GM20431 (cell line): ENCODE data around the gene LDHB.
"Not testable (repeated sequence)": the region's sequence is repeated elsewhere in the genome, so short reads cannot be mapped to it uniquely, and the experiment has no call there.

Experiments used
- in situ Hi-C: fragments of 300-500 bp; cut with MseI, MboI; formaldehyde crosslinking; loops from one replicate; pipeline ENCODE4 v1.15.0; 2020; ENCODE audit warnings: low sequenced_read_pairs; ENCODE audit not compliant: unreplicated experiment

The LDHB gene

DNA sequence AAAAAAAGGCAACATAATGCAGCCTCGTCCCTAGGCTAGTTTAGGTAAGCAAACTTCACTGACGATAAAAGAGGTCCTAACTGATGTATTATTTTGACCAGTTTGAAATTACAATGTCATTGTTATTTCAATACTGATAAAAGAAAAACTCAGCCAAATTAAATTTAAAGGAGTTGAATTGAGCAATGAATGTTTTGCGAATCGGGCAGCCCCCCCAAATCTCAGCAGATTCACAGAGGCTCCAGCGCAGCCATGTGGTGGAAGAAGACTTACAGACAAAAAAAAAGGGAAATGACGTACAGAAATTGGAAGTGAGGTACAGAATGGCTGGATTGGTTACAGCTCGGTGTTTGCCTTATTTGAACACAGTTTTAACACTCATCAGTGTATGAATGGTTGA, 8.2 kb upstream of the LDHB start:
- in situ Hi-C loops = no loop called here

DNA sequence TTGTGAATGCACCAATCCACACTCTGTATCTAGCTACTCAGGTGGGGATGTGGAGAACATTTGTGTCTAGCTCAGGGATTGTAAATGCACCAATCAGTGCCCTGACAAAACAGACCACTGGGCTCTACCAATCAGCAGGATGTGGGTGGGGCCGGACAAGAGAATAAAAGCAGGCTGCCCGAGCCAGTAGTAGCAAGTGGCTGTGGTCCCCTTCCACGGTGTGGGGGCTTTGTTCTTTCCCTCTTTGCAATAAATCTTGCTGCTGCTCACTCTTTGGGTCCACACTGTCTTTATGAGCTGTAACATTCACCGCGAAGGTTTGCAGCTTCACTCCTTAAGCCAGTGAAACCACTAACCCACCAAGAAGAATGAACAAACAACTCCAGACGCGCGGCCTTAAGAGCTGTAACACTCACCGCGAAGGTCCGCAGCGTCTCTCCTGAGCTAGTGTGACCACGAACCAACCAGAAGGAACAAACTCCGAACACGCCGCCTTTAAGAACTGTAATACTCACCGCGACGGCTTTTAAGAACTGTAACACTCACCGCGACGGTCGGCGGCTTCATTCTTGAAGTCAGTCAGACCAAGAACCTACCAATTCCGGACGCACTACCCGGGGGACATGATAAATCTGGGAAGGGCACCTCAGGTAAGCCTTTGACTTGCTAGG, 4.6 kb upstream of the LDHB start:
- in situ Hi-C loops = no loop called here

DNA sequence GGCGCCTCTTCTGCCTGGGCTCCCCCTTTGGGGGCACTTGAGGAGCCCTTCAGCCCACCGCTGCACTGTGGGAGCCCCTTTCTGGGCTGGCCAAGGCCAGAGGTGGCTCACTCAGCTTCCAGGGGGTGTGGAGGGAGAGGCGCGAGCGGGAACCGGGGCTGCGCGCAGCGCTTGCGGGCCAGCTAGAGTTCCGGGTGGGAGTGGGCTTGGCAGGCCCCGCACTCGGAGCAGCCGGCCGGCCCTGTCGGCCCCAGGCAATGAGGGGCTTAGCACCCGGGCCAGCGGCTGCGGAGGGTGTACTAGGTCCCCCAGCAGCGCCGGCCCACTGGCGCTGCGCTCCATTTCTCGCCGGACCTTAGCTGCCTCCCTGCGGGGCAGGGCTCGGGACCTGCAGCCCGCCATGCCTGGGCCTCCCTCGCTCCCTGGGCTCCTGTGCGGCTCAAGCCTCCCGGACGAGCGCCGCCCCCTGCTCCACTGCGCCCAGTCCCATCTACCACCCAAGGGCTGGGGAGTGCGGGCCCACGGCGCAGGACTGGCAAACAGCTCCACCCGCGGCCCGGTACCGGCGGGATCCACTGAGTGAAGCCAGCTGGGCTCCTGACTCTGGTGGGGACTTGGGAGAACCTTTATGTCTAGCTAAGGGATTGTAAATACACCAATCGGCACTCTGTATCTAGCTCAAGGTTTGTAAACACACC, 3.9 kb upstream of the LDHB start:
- in situ Hi-C loops = not testable (repeated sequence)

DNA sequence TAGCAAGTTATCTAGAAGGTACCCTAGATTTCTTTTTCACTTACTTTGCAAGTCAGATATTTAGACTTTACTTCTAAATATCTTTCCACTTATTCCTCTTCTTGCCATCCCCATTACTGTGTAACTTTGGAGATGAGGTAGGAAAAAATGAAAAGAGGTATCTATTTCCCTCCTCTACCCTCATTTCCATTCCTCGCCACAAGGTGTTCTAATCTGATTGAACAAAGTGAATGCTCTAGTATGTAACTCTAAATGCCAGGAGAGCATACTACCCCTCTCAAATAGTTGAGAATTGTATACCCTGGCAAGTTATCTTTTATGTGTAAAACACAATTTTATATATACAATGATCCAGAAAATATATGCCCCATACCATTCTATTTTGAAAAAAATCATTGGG, 1.7 kb upstream of the LDHB start:
- in situ Hi-C loops = no loop called here

DNA sequence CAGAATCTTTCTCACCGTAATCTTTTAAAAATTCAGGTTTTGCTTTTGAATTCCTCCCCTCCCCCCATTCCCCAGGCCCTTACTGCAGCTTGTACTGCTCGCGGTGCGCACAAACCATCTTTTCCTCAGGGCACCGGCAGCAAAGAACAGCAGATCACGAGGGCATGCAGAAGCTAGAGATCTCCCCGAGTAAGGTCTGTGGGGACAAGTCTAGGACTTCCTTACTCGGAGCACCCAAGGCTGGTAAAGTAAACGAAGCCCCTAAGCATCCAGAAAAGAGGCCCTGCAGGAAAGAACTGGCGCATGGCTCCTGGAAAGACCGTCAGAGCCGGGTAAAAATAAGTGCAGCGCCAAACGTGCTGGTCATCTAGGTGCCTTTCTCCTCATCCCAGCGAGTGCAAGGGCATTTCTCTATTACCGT, 727 bp downstream of the LDHB start:
- in situ Hi-C loops = no loop called here

DNA sequence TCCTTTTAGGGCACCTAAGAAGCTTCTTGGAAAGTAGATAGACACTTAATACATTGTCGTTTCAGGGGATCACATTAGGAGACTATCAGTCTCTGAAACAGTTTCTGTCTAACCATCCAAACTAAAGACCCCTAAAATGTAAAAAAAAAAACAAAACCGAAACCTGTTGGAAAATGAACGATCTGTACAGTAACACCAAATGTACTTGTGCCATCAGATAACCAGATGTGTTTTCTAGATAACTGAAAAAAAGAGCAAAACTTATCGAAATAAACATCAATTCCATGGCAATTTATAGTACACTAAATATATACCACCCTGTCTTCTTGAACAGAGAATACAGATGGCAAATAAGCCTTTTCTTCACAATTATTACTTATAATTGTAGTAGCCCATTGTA, 2.1 kb downstream of the LDHB start:
- in situ Hi-C loops = no loop called here

DNA sequence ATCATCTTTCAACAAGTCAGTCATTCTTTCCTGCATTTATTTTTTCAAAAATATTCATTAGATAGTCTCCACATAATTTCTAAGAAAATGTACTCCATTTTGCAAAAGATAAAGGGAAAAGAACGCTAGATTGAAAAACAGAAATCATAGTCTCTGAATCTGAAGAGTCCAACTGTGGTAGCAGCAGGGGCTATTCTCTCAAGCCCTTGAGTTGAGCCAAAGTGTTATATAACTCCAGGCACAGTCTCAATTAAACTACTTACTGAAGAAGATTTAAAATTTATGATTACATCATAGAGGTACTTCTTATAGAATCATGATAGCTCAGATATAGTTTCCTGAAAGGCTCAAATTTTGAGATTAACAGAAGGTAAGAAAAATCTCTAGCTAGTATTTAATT, 5.8 kb downstream of the LDHB start:
- in situ Hi-C loops = no loop called here

DNA sequence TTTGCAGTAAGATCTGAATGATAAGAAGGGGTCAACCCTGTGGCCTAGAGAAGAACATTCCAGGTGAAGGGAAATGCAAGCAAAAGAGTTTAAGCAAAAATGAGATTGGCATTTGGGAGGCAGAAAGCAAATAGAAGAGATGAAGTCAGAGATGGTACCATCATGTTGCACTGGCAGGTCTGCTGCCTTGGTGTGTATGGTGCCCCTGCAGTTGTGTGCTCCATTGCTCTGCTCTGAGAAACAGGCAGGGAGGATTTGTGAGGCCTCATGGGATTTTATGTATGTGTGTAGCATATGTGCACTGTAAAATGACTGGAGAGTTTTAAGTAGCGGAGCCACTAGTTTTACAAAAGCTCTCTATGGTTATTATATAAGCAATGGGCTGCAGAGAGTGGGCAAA, 6.6 kb downstream of the LDHB start:
- in situ Hi-C loops = no loop called here

DNA sequence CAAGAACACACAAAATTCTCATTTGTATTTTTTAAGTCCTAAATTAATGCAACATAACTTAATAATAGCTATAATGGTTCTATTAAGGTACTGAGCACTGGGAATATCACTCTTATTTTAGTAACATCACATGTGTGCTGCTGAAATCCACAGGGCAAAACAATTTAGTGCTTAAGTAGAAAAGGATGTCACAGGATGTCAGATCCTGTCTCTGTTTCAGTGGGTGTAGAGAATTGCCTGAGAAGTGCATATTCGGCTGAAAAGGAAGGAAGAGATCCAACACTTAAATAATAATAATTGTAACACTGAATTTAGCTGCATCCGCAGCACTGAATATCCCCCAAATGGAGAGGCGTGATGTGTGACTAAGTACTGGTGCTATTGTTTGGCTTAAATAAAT, 8.6 kb downstream of the LDHB start:
- in situ Hi-C loops = no loop called here

DNA sequence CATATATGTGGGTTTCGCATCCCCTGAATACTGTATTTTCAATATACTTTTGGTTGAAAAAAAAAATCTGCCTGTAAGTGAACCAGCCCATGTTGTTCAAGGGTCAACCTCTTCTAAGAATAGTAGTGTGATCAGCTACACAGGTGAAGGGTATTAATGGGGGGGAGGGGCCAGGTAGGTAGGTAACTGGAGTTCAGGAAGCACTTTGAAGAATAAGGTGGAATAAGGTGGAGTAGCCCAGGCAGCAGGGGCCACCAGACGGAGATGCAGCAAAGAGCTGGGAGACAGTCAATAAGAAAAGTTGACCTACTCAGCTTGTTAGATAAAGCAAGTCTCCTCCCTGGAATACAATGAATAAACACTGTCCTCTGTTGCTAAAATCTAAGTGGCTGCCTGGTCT, 9.3 kb downstream of the LDHB start:
- in situ Hi-C loops = no loop called here

DNA sequence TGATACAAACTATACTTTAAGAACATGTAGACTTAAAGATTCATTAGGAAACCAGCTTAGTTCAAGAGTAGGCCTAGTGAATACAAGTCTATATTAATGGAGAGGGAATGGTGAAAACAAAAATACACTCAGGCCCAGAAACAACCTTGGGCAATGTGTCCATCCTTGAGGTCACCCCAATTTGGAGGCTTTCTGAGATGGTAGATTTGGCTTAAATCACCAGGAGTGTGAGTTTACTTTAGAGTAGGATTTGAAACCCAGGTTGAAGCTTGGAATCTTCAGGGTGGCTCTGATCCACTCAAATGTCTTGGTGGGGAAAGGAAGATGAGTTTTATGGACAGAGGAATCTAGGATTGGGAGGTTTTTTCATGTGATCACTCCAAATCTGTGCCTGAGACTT, 10.5 kb downstream of the LDHB start:
- in situ Hi-C loops = no loop called here

DNA sequence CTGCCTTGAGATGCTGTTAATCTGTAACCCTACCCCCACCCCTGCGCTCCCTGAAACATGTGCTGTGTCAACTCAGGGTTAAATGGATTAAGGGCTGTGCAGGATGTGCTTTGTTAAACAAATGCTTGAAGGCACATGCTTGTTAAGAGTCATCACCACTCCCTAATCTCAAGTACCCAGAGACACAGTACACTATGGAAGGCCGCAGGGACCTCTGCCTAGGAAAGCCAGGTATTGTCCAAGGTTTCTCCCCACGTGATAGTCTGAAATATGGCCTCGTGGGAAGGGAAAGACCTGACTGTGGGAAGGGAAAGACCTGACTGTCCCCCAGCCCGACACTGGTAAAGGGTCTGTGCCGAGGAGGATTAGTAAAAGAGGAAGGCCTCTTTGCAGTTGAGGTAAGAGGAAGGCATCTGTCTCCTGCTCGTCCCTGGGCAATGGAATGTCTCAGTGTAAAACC, 12.6 kb downstream of the LDHB start:
- in situ Hi-C loops = not testable (repeated sequence)

DNA sequence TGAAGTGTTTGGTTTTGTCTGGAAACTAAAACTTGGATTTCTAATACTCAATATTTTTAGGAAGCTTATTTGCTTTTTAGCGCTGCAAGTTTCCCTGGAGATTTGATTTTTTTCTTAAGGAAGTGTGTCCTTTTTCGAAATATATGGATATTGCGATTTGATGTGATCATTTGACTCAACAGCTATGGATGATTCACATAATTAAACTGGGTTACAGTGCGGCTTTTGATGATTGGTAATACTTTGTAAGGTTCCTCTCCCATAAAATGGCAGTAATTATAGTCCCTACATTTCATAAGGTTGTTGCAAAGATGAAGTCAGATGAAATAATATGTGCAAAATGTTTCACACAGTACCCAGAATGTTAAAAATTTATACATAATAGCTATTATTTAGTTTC, 13.1 kb downstream of the LDHB start:
- in situ Hi-C loops = no loop called here

DNA sequence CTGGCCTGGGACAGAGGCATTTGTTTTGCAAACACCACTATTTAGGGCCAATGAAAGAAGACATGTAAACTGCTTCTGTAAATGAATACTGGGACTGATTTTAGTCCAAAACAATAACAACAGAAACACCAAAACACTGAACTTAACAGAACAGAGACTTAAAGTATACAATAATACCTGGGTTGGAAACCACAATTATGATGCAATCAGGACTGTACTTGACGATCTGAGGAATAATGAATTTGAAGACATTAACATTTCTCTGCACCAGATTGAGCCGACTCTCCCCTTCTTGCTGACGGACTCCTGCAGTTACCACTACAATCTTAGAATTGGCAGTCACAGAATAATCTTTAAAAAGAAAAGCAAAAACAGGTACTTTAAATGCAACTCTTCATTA, 13.9 kb downstream of the LDHB start:
- in situ Hi-C loops = no loop called here

DNA sequence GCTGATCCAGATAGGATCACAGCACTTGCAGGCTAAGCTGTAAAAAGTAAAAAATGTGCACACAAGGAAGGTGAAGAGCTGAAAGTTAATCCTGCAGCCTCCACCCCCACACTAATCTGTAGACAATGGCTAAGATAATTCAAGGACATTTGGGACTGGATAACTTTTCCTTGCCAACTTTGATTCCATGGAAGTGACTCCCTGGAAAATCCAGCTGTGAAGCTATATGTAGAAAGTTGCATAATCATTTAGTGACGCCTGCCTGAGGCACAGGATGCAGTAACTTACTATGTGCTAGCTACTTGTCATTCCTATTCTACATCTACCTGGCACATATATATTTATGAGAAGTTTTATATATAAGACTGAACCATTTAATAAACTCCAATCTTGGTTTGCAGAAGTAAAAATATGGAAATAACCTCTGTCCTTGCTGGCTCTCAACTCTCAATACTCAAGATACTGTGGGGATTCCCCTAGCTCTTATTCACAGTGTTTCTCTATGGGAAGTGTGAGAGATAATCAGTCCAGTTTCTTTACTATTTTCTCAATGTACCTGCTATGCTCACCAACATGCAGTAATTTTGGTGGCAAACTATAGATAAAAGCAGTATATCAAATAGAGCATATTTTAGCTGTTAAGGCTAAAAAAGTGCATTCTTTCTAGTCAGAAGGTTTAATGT, 14.8 kb downstream of the LDHB start:
- in situ Hi-C loops = no loop called here

DNA sequence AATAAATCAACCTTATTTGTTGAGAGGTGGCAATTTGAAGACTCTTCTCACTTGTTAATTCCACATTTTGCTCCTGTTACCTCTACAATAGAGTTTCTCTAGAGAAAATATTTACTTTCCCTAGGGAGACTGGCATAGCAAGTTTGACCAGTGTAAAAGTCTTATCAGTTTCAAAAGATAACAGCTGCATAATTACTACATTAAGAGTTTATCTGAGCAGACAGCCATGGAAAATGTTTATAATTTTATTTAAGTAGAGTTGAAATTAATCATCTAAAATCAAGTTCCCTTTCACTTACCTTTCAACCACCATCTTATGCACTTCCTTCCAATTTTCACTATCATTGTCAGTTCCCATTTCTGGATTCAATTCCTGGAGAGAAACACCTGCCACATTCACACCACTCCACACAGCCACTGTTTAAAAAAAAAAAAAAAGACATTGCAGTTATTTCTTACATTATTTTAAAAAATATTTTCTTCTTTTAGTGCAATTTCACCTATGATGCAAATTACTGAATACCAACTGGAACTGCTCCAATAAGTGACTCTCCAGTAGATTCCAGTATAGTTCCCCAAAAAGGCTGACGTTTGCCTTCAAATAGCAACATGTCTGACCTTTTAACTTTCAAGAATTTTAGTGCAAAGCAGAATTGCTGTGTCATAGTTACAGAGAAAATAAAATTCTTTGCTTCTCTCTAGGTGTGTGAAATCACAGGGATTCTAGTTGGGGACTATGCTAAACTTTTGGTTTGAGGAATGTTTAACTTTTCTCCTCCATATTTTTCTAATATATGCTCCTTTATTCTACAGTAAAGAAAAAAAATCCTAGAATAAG, 19.4 kb downstream of the LDHB start:
- in situ Hi-C loops = no loop called here

DNA sequence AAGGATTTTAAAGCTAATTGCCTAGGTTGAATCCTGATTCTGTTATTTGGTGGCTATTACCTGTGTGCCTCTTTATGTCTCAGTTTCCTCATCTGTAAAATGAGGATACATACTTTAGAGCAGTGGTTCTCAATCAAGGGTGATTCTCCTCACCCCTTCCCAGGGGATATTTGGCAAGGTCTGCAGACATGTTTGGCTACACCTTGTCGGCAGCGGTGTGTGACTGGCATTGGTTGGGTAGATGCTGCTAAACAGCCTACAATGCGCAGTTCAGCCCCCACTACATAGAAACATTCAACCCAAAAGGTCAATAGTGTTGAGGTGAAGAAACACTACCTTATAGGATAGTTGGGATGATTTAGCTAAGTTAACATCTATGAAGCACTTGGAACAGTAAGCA, 23.4 kb downstream of the LDHB start:
- in situ Hi-C loops = no loop called here

DNA sequence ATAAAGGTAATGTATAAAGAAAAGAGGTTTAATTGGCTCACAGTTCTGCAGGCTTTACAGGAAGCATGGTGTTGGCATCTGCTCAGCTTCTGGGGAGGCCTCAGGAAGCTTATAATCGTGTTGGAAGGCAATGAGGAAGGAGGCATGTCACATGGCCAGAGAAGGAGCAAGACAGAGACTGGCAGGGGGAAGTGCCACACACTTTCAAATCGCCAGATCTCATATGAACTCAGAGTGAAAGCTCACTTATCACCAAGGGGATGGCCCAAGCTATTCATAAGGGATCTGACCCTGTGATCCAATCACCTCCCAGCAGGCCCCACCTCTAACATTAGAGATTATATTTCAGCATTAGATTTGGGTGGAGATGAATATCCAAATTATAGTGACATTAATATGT, 26.3 kb downstream of the LDHB start:
- in situ Hi-C loops = no loop called here

DNA sequence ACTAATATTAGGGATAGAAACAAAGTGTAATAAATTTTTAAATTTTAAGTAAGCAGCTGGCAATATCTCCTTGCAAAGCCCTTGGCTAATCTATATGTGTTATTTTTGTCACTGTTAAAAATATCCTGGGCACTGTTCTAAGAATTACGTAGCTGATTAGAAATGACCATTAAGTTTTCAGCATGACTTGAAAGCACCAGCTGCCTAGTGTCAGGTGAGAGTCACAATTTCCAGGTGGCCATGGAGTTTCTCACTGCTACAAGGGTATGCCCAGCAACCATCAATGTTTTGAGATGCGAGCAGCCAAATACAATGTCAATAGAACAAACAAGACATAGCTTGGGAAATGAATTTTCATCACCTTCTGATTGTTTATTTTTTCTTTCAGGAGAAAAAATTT, 29.7 kb downstream of the LDHB start:
- in situ Hi-C loops = no loop called here

DNA sequence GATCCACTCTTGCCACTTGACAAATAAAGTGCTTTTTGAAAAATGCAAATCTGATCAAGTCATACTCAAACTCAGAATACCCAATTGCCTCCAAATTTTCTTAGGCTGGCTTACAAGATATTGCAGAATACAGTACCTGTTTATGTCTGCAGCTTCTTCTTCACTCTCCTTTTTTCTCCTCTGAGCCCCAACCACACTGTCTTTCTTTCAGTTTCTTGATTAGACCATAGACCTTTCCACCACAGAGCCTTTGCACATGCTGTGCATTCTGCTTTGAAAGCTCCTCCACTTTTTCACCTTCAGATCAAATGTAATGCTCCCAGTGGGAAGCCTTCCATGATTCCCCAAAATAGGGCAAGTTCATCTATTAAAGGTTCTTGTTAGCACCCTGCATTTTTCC, 39.1 kb downstream of the LDHB start:
- in situ Hi-C loops = no loop called here

DNA sequence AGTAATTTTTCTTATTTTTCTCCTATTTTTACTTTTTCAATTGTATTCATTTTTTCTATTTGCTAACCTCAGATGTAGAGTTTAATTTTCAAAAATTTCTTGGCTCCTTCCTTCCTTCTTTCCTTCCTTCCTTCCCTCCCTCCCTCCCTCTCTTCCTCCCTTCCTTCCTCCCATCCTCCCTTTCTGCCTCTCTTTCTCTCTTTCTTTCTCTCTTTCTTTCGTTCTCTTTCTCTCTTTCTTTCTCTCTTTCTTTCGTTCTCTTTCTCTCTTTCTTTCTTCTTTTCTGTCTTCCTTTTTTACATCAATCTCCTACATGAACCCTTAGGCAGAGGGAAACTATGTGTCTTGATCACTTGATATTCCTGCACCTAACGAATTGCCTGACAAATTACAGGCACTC, 40.6 kb downstream of the LDHB start:
- in situ Hi-C loops = no loop called here
